ENCODE results near the gene C5orf47.
"Not testable (repeated sequence)": the region's sequence is repeated elsewhere in the genome, so short reads cannot be mapped to it uniquely, and the experiment has no call there.

Gene C5orf47

GRCh38 chr5:173970878-173971650 lies 17.9 kb upstream of the C5orf47 start:
- no peak for DNase-seq (ENCODE audit: low read depth)

GRCh38 chr5:173971681-173972345 lies 17.2 kb upstream of the C5orf47 start:
- no peak for DNase-seq (ENCODE audit: low read depth)

GRCh38 chr5:173972607-173972924 lies 16.4 kb upstream of the C5orf47 start:
- DNase-seq (ENCODE audit: low read depth) = no peak

GRCh38 chr5:173972925-173973615 lies 15.9 kb upstream of the C5orf47 start:
- peak; percentile 14 for DNase-seq (ENCODE audit: low read depth)

- no peak for DNase-seq (ENCODE audit: low read depth)
Observed at GRCh38 chr5:173973616-173973969, 15.4 kb upstream of the C5orf47 start.

- DNase-seq (ENCODE audit: low read depth) = no peak
Observed at GRCh38 chr5:173974688-173975239, 14.2 kb upstream of the C5orf47 start.

GRCh38 chr5:173981185-173981761 lies 7.7 kb upstream of the C5orf47 start:
- DNase-seq (ENCODE audit: low read depth) = no peak

GRCh38 chr5:173984218-173984617 lies 4.8 kb upstream of the C5orf47 start:
- no peak for DNase-seq (ENCODE audit: low read depth)

- no peak for DNase-seq (ENCODE audit: low read depth)
Observed at GRCh38 chr5:173989432-173990082, 587 bp downstream of the C5orf47 start.

- DNase-seq (ENCODE audit: low read depth) = no peak
Observed at GRCh38 chr5:173997331-173997730, 8.4 kb downstream of the C5orf47 start.

- DNase-seq (ENCODE audit: low read depth) = no peak
Observed at GRCh38 chr5:173998531-173998930, 9.6 kb downstream of the C5orf47 start.

GRCh38 chr5:174000076-174000475 lies 11.1 kb downstream of the C5orf47 start:
- no peak for DNase-seq (ENCODE audit: low read depth)

GRCh38 chr5:174003795-174004194 lies 14.8 kb downstream of the C5orf47 start:
- no peak for DNase-seq (ENCODE audit: low read depth)

GRCh38 chr5:174008922-174009321 lies 20.0 kb downstream of the C5orf47 start:
- no peak for DNase-seq (ENCODE audit: low read depth)

- DNase-seq (ENCODE audit: low read depth) = no peak
Observed at GRCh38 chr5:174010365-174010764, 21.4 kb downstream of the C5orf47 start.

GRCh38 chr5:174011441-174011840 lies 22.5 kb downstream of the C5orf47 start:
- DNase-seq (ENCODE audit: low read depth) = no peak

GRCh38 chr5:174020069-174020927 lies 31.3 kb downstream of the C5orf47 start:
- DNase-seq (ENCODE audit: low read depth) = not testable (repeated sequence)

GRCh38 chr5:174020928-174021304 lies 31.9 kb downstream of the C5orf47 start:
- no peak for DNase-seq (ENCODE audit: low read depth)

GRCh38 chr5:174022384-174023095 lies 33.6 kb downstream of the C5orf47 start:
- no peak for DNase-seq (ENCODE audit: low read depth)

GRCh38 chr5:174030286-174030685 lies 41.3 kb downstream of the C5orf47 start:
- DNase-seq (ENCODE audit: low read depth) = no peak
